Measurements from ENCODE around the gene ELOVL6. TPM values are rescaled to one million over a fixed set of nuclear protein-coding genes. Genes with fewer than 3 reads are reported as not detected.

The ELOVL6 gene
- total RNA-seq, 1 experiment from 2014 or later, result 12.9 TPM

- no peaks in the 10 kb centered on the region for H3K9me3 ChIP-seq
- no peaks in the 10 kb centered on the region for H3K27me3 ChIP-seq
- H3K4me3 ChIP-seq, result no peak overlapping the region
- no peaks in the 10 kb centered on the region for H3K36me3 ChIP-seq
- no peak for DNase-seq
Observed at GRCh38 chr4:110008540-110008939, 189.9 kb downstream of the ELOVL6 start.

DNA sequence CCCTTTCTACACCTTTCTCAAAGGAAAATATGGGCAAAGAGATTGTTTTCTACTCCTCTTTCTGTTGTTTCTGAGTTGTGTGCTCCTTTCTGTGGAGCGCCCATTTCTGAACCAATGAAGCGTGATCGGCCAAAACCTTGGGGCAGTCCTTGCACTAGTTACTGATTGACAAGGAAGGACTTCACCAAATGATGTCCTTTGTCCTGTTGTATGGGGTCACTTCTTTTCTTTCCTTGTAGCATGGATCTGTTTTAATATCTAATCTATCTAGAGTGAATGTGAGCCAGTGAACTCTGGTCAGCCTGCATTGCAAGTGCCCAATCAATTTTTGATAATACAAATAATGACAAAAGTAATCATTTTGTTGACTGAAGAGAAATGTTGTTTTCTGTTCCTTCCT, 191.2 kb downstream of the ELOVL6 start:
- H3K4me3 ChIP-seq, result no peak overlapping the region
- H3K27me3 ChIP-seq, result no peaks in the 10 kb centered on the region
- no peaks in the 10 kb centered on the region for H3K36me3 ChIP-seq
- no peaks in the 10 kb centered on the region for H3K9me3 ChIP-seq
- DNase-seq, result no peak

DNA sequence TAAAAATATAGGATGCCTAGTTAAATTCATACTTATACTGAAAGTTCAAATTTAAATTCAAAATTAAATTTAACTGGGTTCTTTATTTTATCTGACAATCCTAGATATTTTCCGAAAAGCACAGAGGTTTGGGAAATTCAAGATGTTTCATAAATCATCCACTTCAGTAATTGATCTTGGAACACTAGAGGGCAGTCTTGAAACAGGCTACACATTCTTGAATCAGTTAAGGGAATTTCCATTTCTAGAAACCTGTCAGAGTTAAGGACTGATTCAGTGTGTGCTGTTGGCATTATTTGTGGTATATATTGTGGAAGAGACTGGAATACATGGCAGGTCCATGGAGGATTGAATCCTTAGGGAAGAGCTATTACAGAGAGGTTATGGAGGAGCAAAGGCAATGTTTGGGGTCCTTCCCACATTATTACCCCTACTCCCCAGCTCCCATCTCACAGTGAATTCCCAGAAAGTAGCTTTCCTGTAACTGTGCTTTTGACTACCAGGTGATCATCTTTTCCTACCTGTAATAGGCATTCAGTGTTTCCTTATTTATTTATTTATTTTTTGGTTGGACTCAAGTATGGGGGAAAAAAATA, 192.9 kb downstream of the ELOVL6 start:
- Histone ChIP-seq H3K27me3 (no peaks in the 10 kb centered on the region), H3K36me3 (no peaks in the 10 kb centered on the region), H3K9me3 (no peaks in the 10 kb centered on the region), H3K4me3 (no peak overlapping the region)
- DNase-seq, result no peak

- Histone ChIP-seq H3K36me3 (no peaks in the 10 kb centered on the region), H3K9me3 (no peaks in the 10 kb centered on the region), H3K4me3 (no peak overlapping the region), H3K27me3 (no peaks in the 10 kb centered on the region)
- no peak for DNase-seq
Observed at GRCh38 chr4:110004556-110004955, 193.9 kb downstream of the ELOVL6 start.

DNA sequence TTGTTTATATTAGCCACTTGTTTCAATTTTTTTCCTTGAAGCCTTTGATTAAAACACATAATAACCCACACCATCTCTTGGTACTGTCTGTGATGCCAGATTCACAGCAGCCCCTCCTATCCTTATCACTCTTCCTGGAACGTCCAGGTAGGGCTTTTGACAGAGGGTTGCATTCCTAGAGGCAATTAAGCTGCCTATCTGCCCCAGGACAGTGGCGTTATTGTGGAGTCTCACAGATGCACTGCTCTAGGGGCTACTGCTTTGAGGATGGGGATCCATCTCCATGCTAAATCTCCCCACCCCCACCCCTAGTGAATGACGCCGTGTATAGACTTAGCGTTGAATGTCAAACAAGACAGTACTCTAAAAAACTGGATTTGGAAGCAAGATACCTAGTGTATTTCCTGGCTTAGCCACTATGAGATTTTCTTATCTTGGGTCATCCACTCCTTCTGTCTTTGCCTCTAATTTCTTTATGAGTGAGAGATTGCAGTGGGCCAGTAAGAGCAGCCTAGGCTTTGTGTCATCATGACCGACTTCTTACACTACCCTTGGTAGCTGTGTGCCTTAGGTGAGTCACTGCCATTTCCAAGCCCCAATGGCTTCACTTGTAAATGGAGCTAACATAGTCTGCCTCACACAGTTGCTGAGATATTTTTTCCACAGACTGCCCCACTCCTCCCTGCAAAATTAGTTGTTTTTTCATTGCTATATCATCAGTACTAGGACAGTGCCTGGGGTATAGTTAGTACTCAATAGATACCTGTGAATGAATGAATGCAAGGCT, 194.8 kb downstream of the ELOVL6 start:
- Histone ChIP-seq H3K27me3 (no peaks in the 10 kb centered on the region), H3K9me3 (no peaks in the 10 kb centered on the region), H3K4me3 (no peak overlapping the region), H3K36me3 (no peaks in the 10 kb centered on the region)
- no peak for DNase-seq

DNA sequence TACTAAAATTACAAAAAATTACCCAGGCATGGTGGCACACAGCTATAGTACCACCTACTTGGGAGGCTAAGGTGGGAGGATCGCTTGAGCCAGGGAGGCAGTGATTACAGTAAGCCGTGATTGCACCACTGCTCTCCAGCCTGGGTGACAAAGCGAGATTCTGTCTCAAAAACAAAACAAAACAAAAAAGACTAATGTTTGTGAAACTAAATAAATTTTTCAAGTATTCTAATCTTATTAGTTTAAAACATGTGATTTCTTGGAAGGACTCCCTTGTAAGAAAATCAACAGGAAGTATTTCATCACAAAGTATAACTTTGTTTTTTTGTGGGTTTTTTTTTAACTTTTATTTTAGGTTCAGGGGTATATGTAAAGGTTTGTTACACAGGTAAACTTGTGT, 196.1 kb downstream of the ELOVL6 start:
- H3K36me3 ChIP-seq, result no peaks in the 10 kb centered on the region
- DNase-seq, result no peak
- no peaks in the 10 kb centered on the region for H3K9me3 ChIP-seq
- no peak overlapping the region for H3K4me3 ChIP-seq
- no peaks in the 10 kb centered on the region for H3K27me3 ChIP-seq

- H3K9me3 ChIP-seq, result no peaks in the 10 kb centered on the region
- no peaks in the 10 kb centered on the region for H3K36me3 ChIP-seq
- no peak overlapping the region for H3K4me3 ChIP-seq
- H3K27me3 ChIP-seq, result no peaks in the 10 kb centered on the region
- DNase-seq, result peak; percentile 0
Observed at GRCh38 chr4:109999585-109999912, 198.9 kb downstream of the ELOVL6 start.

GRCh38 chr4:109998867-109999584, 199.4 kb downstream of the ELOVL6 start:
- DNase-seq, result no peak
- H3K27me3 ChIP-seq, result no peaks in the 10 kb centered on the region

GRCh38 chr4:109996526-109996925, 201.9 kb downstream of the ELOVL6 start:
- Histone ChIP-seq H3K9me3 (no peaks in the 10 kb centered on the region), H3K27me3 (no peaks in the 10 kb centered on the region), H3K4me3 (no peak overlapping the region), H3K36me3 (no peaks in the 10 kb centered on the region)
- DNase-seq, result peak; percentile 1

More at GRCh38 chr4:109998867-109999584, 199.4 kb downstream of the ELOVL6 start:
- Histone ChIP-seq H3K36me3 (no peaks in the 10 kb centered on the region), H3K9me3 (no peaks in the 10 kb centered on the region), H3K4me3 (no peak overlapping the region)

Data from MG63 (cell line).